Activated CD4-positive, alpha-beta T cell treated with anti-CD3 and anti-CD28 coated beads, Interleukin-2, Interleukin-4, amounts not matched to agents 100 ng/mL and 50 ng/mL, durations not matched to agents 16 hours and 8 hours (primary cell): ENCODE results near the gene CYB5B.
"Not testable (repeated sequence)": the region's sequence is repeated elsewhere in the genome, so short reads cannot be mapped to it uniquely, and the experiment has no call there.

Experiments used
- DNase-seq: peaks from one replicate; pipeline ENCODE4 v3.0.0-alpha.2; 2020; ENCODE audit warnings: low spot score

The CYB5B gene

GRCh38 chr16:69410219-69410990, 14.0 kb upstream of the CYB5B start:
- no peak for DNase-seq

GRCh38 chr16:69411064-69411985, 13.1 kb upstream of the CYB5B start:
- no peak for DNase-seq

- DNase-seq, result no peak
Measured at GRCh38 chr16:69412287-69412686, 12.1 kb upstream of the CYB5B start.

DNA sequence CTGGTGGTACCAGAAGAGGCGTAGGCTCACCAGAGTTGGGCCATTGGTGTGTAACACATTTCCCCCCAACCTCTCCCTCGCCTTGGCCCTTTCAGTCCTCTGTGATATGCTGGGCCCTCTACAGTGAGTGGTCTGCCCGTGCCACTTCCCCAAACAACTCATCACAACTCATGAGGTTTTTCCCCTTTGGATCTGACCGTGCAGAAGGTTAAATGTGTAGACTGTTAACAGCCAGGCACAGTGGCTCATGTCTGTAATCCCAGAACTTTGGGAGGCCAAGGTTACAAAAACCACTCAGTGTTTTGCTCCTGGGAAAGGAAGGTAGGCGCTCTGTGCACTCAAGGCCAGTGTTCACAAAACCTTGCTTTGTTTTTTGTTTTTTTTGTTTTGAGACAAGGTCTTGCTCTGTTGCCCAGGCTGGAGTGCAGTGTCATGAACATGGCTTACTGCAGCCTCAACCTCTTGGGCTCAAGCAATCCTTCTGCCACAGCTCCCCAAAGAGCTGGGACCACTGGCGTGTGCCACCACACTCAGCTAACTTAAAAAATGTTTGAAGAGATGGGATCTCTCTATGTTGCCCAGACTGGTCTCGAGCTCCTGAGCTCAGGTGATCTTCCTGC, 11.3 kb upstream of the CYB5B start:
- DNase-seq, result no peak

DNA sequence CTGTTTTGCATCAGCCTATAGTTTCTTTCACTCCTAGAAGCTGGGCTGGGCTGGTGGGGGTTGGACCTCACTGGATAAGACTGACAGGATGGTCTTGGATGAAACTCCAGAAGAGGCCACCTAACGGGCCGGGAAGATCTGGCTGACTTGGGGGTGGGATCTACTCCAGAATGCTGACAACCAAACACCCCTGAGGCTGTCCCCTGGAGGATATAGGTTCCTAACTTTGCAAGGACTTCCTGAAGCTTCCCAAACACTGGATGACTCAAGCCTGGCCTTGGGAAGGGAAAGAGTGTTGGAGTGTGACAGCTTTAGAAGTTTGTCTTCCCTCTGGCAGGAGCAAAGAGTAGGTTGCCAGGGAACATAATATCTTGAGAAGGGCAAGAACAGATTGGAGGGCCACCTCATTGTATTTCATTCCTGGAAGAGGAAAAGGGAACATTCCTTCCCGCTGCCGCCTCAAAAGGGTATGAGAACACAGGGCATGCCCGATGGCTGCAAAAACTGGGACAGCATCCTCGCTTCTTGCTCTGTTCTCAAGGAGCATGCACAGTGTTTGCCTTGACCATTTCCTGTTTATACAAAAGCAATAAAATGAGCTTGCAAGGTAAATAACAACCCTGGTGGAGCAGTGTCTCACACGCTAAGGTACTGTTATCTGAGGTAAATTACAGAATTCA, 6.8 kb upstream of the CYB5B start:
- DNase-seq, result no peak

GRCh38 chr16:69419956-69420355, 4.5 kb upstream of the CYB5B start:
- DNase-seq, result no peak

DNA sequence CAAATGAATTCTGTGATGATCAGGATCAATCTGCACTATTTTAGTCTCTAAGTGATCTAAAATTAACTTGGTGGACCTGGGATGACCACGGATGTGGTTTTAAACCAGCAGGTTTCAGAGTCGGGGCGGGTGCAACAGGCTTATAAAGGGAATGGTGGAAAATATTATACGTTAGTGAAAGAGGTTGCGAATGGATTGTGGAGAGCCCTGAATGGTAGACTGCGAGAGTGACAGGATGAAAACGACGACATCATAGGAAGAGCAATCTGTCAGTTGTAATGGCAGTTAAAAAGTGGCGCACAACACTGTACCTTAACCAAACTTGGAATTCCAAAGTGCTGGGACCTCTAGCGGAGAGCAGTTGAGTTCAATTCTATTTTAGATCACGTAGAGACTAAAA, 1.2 kb upstream of the CYB5B start:
- no peak for DNase-seq

DNA sequence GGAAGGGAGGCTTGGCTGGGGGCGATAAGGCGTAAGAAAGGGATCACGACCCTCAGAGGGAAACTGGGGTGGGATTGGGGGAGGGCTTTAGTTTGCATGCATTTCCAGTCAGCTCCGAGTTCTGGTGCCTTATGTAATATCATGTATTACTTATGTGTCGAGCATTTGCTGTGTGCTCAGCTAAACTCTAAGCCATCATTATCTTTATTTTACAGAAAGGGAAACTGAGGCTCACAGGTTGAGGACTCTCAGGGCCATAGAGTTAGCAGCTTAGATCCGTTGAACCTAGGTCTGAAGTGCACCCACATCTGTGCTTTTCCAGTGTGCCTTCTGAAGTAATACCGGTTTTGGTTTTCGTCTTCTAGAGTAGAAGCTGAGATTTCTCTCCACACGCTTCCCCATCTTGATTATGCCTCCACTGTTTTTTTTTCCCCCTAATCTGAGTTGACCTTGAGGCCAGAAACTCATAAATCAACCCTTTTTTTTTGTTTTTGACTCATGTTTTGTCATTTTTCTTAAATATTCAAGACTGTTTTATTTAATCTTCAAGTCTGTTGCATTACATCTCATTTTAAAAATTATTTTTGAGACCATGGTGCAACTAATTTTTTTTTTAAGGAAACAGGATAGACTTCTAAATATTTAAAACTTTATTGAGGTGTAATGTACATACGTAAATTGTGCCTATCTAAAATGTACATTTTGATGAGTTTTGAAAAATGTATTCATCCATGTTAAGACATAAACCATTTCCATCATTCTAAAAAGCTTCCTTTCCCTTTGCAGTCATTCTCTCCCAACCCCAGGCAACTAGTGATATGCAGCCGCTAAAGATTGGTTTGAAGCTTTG, 741 bp downstream of the CYB5B start:
- no peak for DNase-seq

DNA sequence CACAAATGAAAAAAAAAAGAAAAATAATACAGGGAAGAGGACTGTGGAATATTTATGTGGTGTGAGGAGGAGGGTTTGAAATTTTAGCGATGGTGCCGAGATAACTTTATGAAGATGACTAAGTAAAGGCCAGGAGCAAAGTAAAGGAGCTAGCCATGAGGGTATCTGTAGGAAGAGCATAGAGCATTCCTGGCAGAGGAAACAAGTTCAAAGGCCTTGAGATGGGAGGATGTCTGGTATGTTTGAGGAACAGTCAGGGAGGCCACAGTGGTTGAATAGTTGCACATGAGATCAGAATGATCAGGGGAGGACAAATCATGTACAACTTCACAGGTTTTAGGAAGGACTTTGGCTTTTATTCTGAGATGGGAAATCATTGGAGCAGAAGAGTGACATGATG, 4.2 kb downstream of the CYB5B start:
- no peak for DNase-seq

DNA sequence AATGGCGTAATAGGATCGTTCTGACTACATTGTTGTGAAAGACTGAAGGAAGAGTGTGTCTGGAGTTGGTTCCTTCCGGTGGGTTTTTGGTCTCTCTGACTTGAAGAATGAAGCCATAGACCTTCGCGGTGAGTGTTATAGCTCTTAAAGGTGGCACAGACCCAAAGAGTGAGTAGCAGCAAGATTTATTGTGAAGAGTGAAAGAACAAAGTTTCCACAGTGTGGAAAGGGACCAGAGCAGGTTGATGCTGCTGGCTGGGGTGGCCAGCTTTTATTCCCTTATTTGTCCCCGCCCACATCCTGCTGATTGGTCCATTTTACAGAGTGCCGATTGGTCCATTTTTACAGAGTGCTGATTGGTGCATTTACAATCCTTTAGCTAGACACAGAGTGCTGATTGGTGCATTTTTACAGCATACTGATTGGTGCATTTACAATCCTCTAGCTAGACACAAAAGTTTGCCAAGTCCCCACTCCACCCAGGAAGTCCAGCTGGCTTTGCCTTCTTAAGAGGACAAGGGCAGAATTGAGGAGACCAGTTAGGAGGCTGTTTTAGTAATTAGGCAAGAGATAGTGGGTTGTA, 4.7 kb downstream of the CYB5B start:
- not testable (repeated sequence) for DNase-seq

GRCh38 chr16:69431948-69432468, 7.6 kb downstream of the CYB5B start:
- DNase-seq, result no peak

DNA sequence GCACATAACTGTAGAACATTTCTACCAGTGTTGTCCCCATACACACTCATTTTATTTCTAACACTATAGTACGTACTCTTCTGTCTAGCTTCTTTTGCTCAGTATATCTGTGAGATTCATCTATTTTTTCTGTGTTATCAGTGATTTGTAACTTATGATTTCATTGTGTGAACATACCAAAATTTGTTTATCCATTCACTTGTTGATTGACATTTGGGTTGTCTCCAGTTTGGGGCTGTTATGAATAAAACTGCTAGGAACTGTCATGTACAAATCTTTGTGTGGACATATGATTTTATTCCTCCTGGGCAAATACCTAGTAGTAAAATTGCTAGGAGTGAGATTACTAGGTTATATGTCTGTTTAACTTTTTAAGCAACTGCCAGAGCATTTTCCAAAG, 9.6 kb downstream of the CYB5B start:
- DNase-seq, result no peak

- no peak for DNase-seq
Measured at GRCh38 chr16:69435977-69436820, 11.8 kb downstream of the CYB5B start.

- no peak for DNase-seq
Measured at GRCh38 chr16:69436896-69437295, 12.5 kb downstream of the CYB5B start.

- peak; percentile 48 for DNase-seq
Measured at GRCh38 chr16:69438465-69438864, 14.0 kb downstream of the CYB5B start.

GRCh38 chr16:69440250-69440649, 15.8 kb downstream of the CYB5B start:
- DNase-seq, result no peak

GRCh38 chr16:69441030-69441429, 16.6 kb downstream of the CYB5B start:
- DNase-seq, result not testable (repeated sequence)

DNA sequence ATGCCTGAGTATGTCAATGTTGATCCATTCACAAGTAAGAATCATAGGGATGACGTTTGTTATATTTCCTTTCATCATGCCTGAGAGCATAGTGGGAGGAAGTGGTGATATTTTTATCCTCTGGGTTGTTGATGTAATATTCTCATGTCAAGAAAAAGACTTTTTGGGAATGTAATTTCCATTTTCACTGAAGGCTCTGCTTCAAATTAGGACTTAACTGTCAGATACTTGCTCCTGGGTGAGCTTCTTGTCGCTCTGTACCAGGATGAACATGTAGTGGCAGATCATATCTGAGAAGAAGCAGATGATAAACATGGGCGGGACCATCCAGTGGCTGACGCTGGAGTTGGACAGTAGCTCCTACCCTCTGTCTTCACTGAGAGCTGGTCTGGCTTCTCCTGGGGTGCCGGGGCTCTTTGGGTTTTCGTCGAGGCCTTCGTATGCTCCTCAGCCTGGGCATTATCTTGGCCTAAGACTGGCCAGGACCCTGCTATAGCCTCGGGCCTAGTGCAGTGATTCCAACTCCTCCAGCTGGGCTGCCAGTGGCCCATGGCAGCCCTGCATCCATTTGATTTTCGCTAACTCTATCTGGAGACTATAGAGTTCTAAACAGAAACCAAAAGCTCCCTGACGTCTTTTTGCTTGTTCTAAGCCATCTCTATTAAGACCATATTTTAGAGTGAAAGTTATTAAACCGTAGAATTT, 19.7 kb downstream of the CYB5B start:
- no peak for DNase-seq
